K562 (cell line): Measurements from ENCODE around the gene ABLIM2.

Experiments used
- ARID2 ChIP-seq: fragments of 450-650 bp; IDR thresholded peaks from 2 replicates; pipeline ENCODE4 v1.6.1; 2017; ENCODE audit warnings: antibody characterized with exemption, mild to moderate bottlenecking
- BCLAF1 ChIP-seq, 2 experiments: fragments of 450-650 bp in 1 of 2; IDR thresholded peaks; 2 replicates each; pipeline ENCODE4 v1.6.1; 2011 to 2017; ENCODE audit warnings: low read depth in 2 of 2, antibody characterized with exemption in 1 of 2, borderline replicate concordance in 1 of 2, low read length in 1 of 2, mild to moderate bottlenecking in 1 of 2, mixed read lengths in 1 of 2; ENCODE audit not compliant: control insufficient read depth in 1 of 2
- CTCF ChIP-seq, 3 experiments: IDR thresholded peaks in 2 of 3; conservative IDR thresholded peaks in 1 of 3; 2 replicates each; pipeline ENCODE4 v1.5.1; 2011 to 2012; ENCODE audit warnings: low read length in 3 of 3, mild to moderate bottlenecking in 3 of 3, control low read depth in 2 of 3, improper control_type of control experiment in 1 of 3, inconsistent platforms in 1 of 3, low read depth in 1 of 3, mixed read lengths in 1 of 3, moderate library complexity in 1 of 3; ENCODE audit not compliant: insufficient read depth in 2 of 3
- MAFG ChIP-seq: fragments of 450-650 bp; conservative IDR thresholded peaks from 2 replicates; pipeline ENCODE4 v1.6.1; 2016; ENCODE audit warnings: missing genetic modification characterization, missing compliant biosample characterization
- NCOR1 ChIP-seq: fragments of 450-650 bp; IDR thresholded peaks from 2 replicates; pipeline ENCODE4 v1.6.1; 2016; ENCODE audit warnings: mild to moderate bottlenecking, moderate library complexity
- NFIC ChIP-seq: fragments of 450-650 bp; IDR thresholded peaks from 2 replicates; pipeline ENCODE4 v1.6.1; 2017; ENCODE audit warnings: mild to moderate bottlenecking, inconsistent platforms
- POLR2A ChIP-seq: fragments of 450-650 bp; conservative IDR thresholded peaks from 2 replicates; pipeline ENCODE4 v1.6.1; 2016
- POLR2AphosphoS5 ChIP-seq: IDR thresholded peaks from 2 replicates; pipeline ENCODE4 v1.6.1; 2011; ENCODE audit warnings: mild to moderate bottlenecking, low read depth, low read length, moderate library complexity; ENCODE audit not compliant: control insufficient read depth, insufficient read depth
- TAF9B ChIP-seq: fragments of 450-650 bp; IDR thresholded peaks from 2 replicates; pipeline ENCODE4 v1.6.1; 2018; ENCODE audit warnings: mild to moderate bottlenecking; ENCODE audit not compliant: partially characterized antibody
- USF2 ChIP-seq: sonication (generic); formaldehyde crosslinking; IDR thresholded peaks from 2 replicates; pipeline ENCODE4 v1.5.0; 2020; ENCODE audit warnings: missing genetic modification reagents
- ZNF197 ChIP-seq: fragments of 200-800 bp; sonication (Bioruptor generic); IDR thresholded peaks from 2 replicates; pipeline ENCODE4 v1.6.1; 2016; ENCODE audit warnings: low read depth, missing genetic modification characterization, missing compliant biosample characterization
- ZNF253 ChIP-seq: fragments of 250-450 bp; sonication (Bioruptor Pico); conservative IDR thresholded peaks from 2 replicates; pipeline ENCODE4 v1.6.1; 2021; ENCODE audit warnings: mild to moderate bottlenecking

GRCh38 chr4:8070736-8071718 is 87.6 kb downstream of the ABLIM2 start:
- TF ChIP-seq POLR2AphosphoS5 (no peak), NFIC (no peak), MAFG (no peak), ARID2 (no peak), BCLAF1 (IDR thresholded peaks at IDR 0.05; ENCODE audit: borderline replicate concordance in 1 of 2, control insufficient read depth in 1 of 2, low read depth in 2 of 2, low read length in 1 of 2) (no peak), CTCF (IDR thresholded peaks at IDR 0.05 in 2 of 3, conservative IDR thresholded peaks at IDR 0.05 in 1 of 3; ENCODE audit: insufficient read depth in 2 of 3, low read depth in 1 of 3, low read length in 3 of 3) (no peak), POLR2A (no peak), USF2 (CRISPR knock-in tag) (no peak), TAF9B (no peak), ZNF197 (CRISPR knock-in tag) (no peak), NCOR1 (no peak), ZNF253 (CRISPR knock-in tag) (no peak)
